Fibroblast of skin of left quadriceps (primary cell): ENCODE measurements around the gene KRTAP2-4.
"Not testable (repeated sequence)": the region's sequence is repeated elsewhere in the genome, so short reads cannot be mapped to it uniquely, and the experiment has no call there.

Experiments used
- DNase-seq, 2 experiments: peaks; one replicate each; pipeline ENCODE4 v3.0.0-alpha.2; 2013; ENCODE audit warnings: low read depth in 2 of 2

Gene KRTAP2-4, protein sequence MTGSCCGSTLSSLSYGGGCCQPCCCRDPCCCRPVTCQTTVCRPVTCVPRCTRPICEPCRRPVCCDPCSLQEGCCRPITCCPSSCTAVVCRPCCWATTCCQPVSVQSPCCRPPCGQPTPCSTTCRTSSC

DNA sequence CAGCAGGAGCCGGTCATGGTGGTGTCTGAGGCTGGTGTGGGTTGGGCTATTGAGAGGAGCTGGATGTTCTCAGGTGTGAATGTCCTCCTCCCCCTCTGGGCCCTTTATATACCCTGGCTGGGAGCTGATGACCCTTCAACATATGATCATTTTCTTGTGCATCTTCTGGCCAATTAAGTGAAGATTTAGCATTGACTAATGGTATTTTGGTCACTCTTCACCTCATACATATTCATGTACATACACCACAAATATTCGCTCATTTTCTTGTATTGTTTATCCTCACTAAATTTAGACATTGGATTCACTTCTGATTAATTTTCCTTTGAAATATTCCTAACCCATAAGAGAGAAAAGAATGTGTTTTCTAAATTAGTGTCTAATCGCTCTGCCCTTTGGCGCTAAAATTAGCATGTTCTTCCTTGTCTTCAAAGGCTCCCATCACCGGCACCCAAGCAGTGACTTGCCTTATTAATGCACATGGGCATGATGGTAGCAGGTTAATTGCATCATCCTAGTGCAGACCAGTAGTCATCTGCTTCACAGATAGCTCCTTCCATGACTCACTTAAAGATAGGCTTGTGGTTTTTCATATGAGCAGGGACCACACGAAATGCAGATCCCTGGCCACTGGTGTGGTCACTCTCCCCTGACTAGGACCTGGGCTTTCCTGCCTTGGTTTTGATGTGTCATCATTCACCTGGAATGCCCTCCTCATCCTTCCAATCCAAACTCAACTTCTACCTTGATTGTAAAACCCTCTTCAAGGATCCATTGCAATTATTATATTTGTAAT, at the start of gene KRTAP2-4:
KRTAP2-4 (minus strand) TSS at position 51 of the 796 bp plus-strand sequence; CDS start at position 17, 34 bp downstream.
- peak; percentile 71 to 72 for DNase-seq

- DNase-seq, result no peak
Measured at GRCh38 chr17:41111151-41111885, 45.6 kb upstream of the KRTAP2-4 start.

GRCh38 chr17:41108728-41109386, 43.2 kb upstream of the KRTAP2-4 start:
- not testable (repeated sequence) for DNase-seq

DNA sequence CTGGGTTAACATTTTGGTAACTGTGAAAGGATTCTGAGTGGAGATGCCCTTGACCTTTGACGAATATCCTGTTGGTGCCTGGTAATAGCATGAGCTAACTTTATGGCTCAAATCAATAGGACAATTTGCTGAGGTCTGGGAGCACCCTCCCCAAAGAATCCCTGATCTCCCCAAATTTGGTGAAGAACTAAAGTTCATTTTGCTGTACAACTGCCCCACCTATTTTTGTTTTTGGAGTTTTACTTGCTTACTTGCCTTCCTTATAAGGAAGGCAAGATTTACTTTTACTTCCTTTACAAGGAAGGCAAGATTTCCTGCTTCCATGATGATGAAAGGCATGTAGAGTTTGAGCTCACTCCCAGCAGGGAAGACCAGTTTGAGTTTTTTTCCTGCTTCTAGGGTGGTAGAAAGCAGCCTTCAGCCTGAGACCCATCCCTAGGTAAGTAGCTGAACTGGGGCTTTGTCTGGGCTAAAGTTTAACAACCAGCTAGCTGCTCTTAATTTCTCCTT, 42.3 kb upstream of the KRTAP2-4 start:
- DNase-seq, result no peak

- DNase-seq, result not testable (repeated sequence)
Measured at GRCh38 chr17:41105347-41105746, 39.7 kb upstream of the KRTAP2-4 start, which contains the start of gene KRTAP4-9. TSS of gene KRTAP4-9 (plus strand) at chr17:41105389. CDS start at chr17:41105389, 0 bp downstream.

GRCh38 chr17:41104386-41105038, 38.8 kb upstream of the KRTAP2-4 start:
- peak; percentile 54 to 61 for DNase-seq

- no peak for DNase-seq
Measured at GRCh38 chr17:41103896-41104295, 38.2 kb upstream of the KRTAP2-4 start.

GRCh38 chr17:41101586-41102259, 36.0 kb upstream of the KRTAP2-4 start, which contains the start of gene KRTAP4-16:
TSS of gene KRTAP4-16 (minus strand) at chr17:41102209. CDS start at chr17:41102209, 0 bp downstream.
- DNase-seq, result no peak

- DNase-seq, result peak; percentile 68 to 69
Measured at GRCh38 chr17:41099682-41100480, 34.2 kb upstream of the KRTAP2-4 start.

DNA sequence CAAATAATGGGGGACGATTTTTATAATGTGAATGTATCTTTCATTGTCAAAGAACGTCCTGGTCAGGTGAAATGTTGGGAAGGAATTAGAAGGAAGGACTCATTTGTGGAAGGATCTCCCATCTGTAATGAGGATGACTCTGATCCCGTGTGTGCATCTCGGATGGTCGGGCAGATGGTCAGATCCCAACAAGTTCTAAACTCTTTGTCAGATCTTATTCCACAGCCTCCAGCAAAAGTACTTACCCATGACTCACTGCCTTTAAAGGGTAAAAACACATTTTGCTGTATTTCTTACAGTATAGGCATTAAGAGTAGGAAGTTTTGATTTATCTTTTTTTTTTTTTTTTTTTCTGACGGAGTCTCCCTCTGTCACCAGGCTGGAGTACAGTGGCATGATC, 32.8 kb upstream of the KRTAP2-4 start:
- DNase-seq, result no peak

DNA sequence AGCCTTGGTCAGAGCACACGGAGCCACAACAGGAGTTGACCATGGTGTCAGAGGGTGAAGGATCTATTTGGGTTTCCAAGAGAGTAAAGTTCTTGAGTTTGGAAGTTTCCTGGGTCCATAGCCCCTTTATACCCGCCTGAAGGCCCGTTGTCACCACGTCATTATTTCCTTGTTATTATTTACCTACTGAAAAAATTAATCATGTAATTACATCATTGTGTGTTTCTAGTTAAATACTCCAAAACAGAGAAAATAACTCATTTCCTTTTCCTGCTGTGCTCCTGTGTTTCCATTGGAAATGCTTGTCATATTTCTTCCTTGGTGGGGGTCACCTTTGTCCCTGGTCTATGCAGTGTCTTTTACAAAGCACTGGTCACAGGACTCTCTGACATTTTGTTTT, 32.4 kb upstream of the KRTAP2-4 start, which contains the start of gene KRTAP4-8:
KRTAP4-8 (minus strand) TSS at position 101 of the 400 bp plus-strand sequence; CDS start at position 43, 58 bp downstream.
- DNase-seq, result no peak

GRCh38 chr17:41096055-41096454, 30.4 kb upstream of the KRTAP2-4 start:
- DNase-seq, result no peak

- not testable (repeated sequence) for DNase-seq
Measured at GRCh38 chr17:41088760-41089352, 23.2 kb upstream of the KRTAP2-4 start.

DNA sequence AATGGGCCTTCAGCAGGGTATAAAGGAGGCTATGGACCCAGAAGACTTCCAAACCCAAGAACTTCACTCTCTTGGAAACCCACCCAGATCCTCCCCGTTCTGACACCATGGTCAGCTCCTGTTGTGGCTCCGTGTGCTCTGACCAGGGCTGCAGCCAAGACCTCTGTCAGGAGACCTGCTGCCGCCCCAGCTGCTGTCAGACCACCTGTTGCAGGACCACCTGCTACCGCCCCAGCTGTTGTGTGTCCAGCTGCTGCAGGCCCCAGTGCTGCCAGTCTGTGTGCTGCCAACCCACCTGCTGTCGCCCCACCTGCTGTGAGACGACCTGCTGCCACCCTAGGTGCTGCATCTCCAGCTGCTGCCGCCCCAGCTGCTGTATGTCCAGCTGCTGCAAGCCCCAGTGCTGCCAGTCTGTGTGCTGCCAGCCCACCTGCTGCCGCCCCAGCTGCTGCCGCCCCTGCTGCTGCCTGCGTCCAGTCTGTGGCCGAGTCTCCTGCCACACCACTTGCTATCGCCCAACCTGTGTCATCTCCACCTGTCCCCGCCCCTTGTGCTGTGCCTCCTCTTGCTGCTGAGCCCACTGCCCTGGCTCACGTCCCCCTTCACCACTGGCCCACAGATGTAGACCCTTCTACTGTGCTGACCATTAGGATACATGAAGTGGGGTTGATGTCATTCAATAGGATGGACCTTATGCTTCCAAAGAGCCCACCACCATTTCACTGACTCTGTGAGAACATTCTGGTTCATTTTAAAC, 18.6 kb upstream of the KRTAP2-4 start, which contains the start of gene KRTAP4-7:
KRTAP4-7 (plus strand) TSS at position 51 of the 757 bp plus-strand sequence; CDS start at position 108, 57 bp downstream.
- not testable (repeated sequence) for DNase-seq

DNA sequence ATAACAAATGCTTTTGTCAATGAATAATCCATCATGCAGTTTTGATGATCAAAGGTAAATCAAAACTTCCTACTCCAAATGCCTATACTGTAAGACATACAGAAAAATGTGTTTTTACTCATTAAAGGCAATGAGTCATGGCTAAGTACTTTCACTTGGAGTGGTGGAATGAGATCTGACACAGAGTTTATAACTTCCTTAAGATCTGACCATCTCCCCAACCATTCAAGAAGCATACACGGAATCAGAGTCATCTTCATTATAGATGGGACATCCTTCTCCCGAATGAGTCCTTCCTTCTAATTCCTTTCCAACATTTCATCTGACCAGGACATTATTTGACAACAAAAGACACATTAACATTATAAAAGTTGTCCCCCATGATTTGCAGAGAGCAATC, 17.7 kb upstream of the KRTAP2-4 start:
- peak in 1 of 2 experiments; percentile 51 for DNase-seq

- no peak for DNase-seq
Measured at GRCh38 chr17:41082626-41083025, 16.9 kb upstream of the KRTAP2-4 start.

DNA sequence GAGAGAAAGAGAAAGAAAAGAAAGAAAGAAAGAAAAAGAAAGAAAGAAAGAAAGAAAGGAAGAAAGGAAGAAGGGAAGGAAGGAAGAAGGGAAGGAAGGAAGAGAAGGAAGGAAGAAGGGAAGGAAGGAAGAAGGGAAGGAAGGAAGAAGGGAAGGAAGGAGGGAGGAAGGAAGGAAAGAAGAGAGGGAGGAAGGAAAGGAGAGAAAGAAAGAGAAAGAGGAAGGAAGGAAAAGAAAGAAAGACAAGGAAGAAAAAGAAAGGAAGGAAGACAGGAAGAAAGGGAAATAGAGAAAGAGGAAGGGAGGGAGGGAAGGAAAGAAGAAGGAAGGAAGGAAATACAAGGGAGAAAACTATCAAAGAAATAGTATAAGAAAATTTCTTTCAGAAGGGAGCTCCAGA, 11.1 kb upstream of the KRTAP2-4 start:
- DNase-seq, result no peak

- DNase-seq, result no peak
Measured at GRCh38 chr17:41073676-41074075, 8.0 kb upstream of the KRTAP2-4 start.
